Astrocyte (in vitro differentiated cells and primary cell): ENCODE results near the gene SUMF1. TPM values are rescaled to one million over a fixed set of nuclear protein-coding genes. Genes with fewer than 3 reads are reported as not detected.

Experiments used
- DNase-seq: peaks from one replicate; pipeline ENCODE4 v3.0.0-alpha.2; 2010; ENCODE audit warnings: low read depth
- FAIRE-seq: peaks from 2 replicates; lab custom pipeline; 2011; peaks lifted over from hg19 to GRCh38; lab: Jason Lieb, UNC
- H2AFZ ChIP-seq: 2 replicates; pipeline ENCODE4 v1.6.0; 2012; ENCODE audit warnings: low read depth, low read length, inconsistent platforms
- H3K27ac ChIP-seq: 2 replicates; pipeline ENCODE4 v1.5.1; 2011; ENCODE audit warnings: low read depth, low read length, inconsistent platforms
- H3K27me3 ChIP-seq: 2 replicates; pipeline ENCODE4 v1.6.0; 2011; ENCODE audit warnings: low read length, inconsistent platforms; ENCODE audit not compliant: insufficient read depth
- H3K36me3 ChIP-seq: 2 replicates; pipeline ENCODE4 v1.5.1; 2011; ENCODE audit warnings: low read length, inconsistent platforms; ENCODE audit not compliant: insufficient read depth
- H3K4me1 ChIP-seq: 2 replicates; pipeline ENCODE4 v1.5.1; 2011; ENCODE audit warnings: low read length, inconsistent platforms; ENCODE audit not compliant: insufficient read depth
- H3K4me2 ChIP-seq: 2 replicates; pipeline ENCODE4 v1.6.0; 2012; ENCODE audit warnings: low read length, inconsistent platforms
- H3K4me3 ChIP-seq: 2 replicates; pipeline ENCODE4 v1.5.1; 2011; ENCODE audit warnings: low read depth, mild to moderate bottlenecking, low read length, inconsistent platforms; ENCODE audit not compliant: insufficient read depth
- H3K79me2 ChIP-seq: 2 replicates; pipeline ENCODE4 v1.6.0; 2012; ENCODE audit warnings: mild to moderate bottlenecking, low read length, inconsistent platforms; ENCODE audit not compliant: insufficient read depth
- H3K9ac ChIP-seq: 2 replicates; pipeline ENCODE4 v1.6.0; 2012; ENCODE audit warnings: mild to moderate bottlenecking, low read length, inconsistent platforms
- H3K9me3 ChIP-seq: 2 replicates; pipeline ENCODE4 v1.5.1; 2012; ENCODE audit warnings: low read depth, mild to moderate bottlenecking, low read length, inconsistent platforms; ENCODE audit not compliant: insufficient read depth
- H4K20me1 ChIP-seq: 2 replicates; pipeline ENCODE4 v1.6.0; 2012; ENCODE audit warnings: low read length, inconsistent platforms; ENCODE audit not compliant: insufficient read depth
- H3K27ac Mint-ChIP-seq: one replicate; pipeline ENCODE4 v1.8.0; 2021; ENCODE audit warnings: mild to moderate bottlenecking, mixed read lengths; ENCODE audit not compliant: unreplicated experiment
- H3K27me3 Mint-ChIP-seq: one replicate; pipeline ENCODE4 v1.8.0; 2021; ENCODE audit warnings: low read depth, mixed read lengths; ENCODE audit not compliant: unreplicated experiment
- H3K36me3 Mint-ChIP-seq: one replicate; pipeline ENCODE4 v1.8.0; 2021; ENCODE audit warnings: low read depth, mixed read lengths; ENCODE audit not compliant: unreplicated experiment
- H3K4me1 Mint-ChIP-seq: one replicate; pipeline ENCODE4 v1.8.0; 2021; ENCODE audit warnings: low read depth, mixed read lengths; ENCODE audit not compliant: unreplicated experiment
- H3K4me3 Mint-ChIP-seq: one replicate; pipeline ENCODE4 v1.8.0; 2021; ENCODE audit warnings: mild to moderate bottlenecking, moderate library complexity, mixed read lengths; ENCODE audit not compliant: unreplicated experiment
- H3K9me3 Mint-ChIP-seq: one replicate; pipeline ENCODE4 v1.8.0; 2021; ENCODE audit warnings: mild to moderate bottlenecking, mixed read lengths; ENCODE audit not compliant: unreplicated experiment
- EZH2 ChIP-seq: IDR thresholded peaks from 2 replicates; pipeline ENCODE4 v1.6.1; 2012; ENCODE audit warnings: mild to moderate bottlenecking, low read length, inconsistent platforms; ENCODE audit not compliant: insufficient read depth
- total RNA-seq: library from RNA; stranded (reverse); gene quantifications from 2 replicates; pipeline ENCODE4 v1.2.1, GENCODE V29; 2021
- TF ChIP-seq, protein P1 (sequence below): IDR thresholded peaks from 2 replicates; pipeline ENCODE4 v1.5.1; 2011; ENCODE audit warnings: low read depth, mild to moderate bottlenecking, inconsistent platforms, low read length, moderate library complexity; ENCODE audit not compliant: insufficient read depth

The SUMF1 gene
- total RNA-seq, 1 donor from 2014 or later: 17.4 TPM

DNA sequence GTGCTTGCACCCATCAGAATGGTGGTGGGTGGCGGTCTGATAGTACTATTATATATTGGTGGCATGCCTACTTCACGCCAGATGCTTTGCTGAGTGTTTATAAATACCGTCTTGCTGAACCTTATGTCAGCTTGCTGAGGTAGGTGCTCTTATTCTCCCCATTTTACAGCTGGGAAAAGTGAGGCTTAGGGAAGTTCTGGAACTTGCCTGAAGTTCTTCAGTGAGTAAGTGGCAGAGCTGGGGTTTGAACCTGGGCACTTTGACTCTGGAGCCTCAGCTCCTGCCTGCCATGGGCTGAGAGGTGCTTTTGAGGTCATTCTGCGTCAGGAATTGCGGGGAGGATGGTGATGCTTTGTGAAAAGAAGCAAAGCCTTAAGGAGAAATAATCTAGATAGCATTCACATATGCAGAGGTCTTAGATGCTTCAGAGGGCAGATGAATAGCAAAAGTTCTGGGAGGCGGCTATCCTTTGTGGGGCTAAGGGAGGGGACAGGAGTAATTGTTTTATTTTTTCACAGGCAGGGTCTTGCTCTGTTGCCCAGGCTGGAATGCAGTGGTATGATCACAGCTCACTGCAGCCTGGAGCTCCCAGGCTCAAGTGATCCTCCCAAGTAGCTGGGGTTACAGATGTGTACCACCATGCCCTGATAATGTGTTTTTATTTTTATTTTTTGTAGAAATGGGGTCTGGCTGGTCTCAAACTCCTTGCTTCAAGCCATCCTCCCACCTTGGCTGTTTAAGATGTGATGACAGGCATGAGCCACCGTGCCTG, 44.6 kb upstream of the SUMF1 start:
- DNase-seq: no peak
- no peaks in the 10 kb centered on the region for H3K36me3 Mint-ChIP-seq
- no peaks in the 10 kb centered on the region for H3K4me1 ChIP-seq
- H3K27me3 Mint-ChIP-seq: peaks cover 2% of the 10 kb centered on the region
- no peaks in the 10 kb centered on the region for H3K36me3 ChIP-seq
- no peak overlapping the region for H3K4me3 Mint-ChIP-seq
- no peak overlapping the region for H3K9ac ChIP-seq
- H4K20me1 ChIP-seq: no peaks in the 10 kb centered on the region
- H3K4me1 Mint-ChIP-seq: no peaks in the 10 kb centered on the region
- no peak overlapping the region for H3K27ac ChIP-seq
- no peaks in the 10 kb centered on the region for H3K79me2 ChIP-seq
- H3K9me3 Mint-ChIP-seq: no peaks in the 10 kb centered on the region
- H3K4me2 ChIP-seq: no peak overlapping the region
- no peaks in the 10 kb centered on the region for H3K27me3 ChIP-seq
- no peak overlapping the region for H3K27ac Mint-ChIP-seq
- no peaks in the 10 kb centered on the region for H3K9me3 ChIP-seq
- no peak overlapping the region for H2AFZ ChIP-seq
- TF ChIP-seq, protein P1, sequence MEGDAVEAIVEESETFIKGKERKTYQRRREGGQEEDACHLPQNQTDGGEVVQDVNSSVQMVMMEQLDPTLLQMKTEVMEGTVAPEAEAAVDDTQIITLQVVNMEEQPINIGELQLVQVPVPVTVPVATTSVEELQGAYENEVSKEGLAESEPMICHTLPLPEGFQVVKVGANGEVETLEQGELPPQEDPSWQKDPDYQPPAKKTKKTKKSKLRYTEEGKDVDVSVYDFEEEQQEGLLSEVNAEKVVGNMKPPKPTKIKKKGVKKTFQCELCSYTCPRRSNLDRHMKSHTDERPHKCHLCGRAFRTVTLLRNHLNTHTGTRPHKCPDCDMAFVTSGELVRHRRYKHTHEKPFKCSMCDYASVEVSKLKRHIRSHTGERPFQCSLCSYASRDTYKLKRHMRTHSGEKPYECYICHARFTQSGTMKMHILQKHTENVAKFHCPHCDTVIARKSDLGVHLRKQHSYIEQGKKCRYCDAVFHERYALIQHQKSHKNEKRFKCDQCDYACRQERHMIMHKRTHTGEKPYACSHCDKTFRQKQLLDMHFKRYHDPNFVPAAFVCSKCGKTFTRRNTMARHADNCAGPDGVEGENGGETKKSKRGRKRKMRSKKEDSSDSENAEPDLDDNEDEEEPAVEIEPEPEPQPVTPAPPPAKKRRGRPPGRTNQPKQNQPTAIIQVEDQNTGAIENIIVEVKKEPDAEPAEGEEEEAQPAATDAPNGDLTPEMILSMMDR: no peak
- no peak for TF ChIP-seq EZH2
- no peak for FAIRE-seq
- no peak overlapping the region for H3K4me3 ChIP-seq

DNA sequence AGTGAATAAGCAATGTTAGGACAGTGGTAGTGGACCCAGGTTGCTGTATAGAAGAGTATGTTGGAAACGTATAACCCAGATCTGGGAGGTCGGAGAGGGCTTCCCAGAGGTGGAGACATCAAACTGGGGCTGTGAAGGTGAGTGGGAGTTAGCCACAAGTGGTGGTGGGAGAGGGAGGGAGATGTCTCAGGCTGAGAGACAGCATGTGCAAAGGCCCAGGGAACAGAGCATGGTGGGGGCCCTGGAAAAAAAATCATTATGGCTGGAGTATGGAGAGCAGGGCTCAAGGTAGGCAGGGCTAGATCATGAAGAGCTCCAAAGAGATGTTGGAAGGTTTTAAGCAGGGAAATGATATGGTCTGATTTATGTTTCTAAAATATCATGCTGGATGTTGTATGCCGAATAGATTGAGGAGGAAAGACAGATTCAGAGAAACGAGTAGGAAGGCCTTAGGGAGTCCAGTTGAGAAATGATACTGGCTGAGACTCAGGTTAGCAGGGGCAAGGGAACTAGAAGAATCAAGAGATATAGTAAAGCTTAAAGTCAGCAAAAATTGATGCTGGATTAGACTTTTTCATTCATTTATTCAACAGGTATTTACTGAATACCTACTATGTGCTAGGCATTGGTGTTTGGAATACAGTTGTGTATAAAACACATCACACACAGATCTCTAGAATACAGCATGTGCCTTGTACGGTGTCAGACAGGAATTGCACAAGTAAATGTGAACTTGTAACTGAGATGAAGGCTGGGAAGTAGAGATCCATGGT, 43.1 kb upstream of the SUMF1 start:
- H3K27me3 Mint-ChIP-seq: peaks cover 2% of the 10 kb centered on the region

More for the DNA sequence above, 43.1 kb upstream of the SUMF1 start:
- no peak overlapping the region for H3K9ac ChIP-seq
- DNase-seq (no peak), FAIRE-seq (no peak)
- H3K79me2 ChIP-seq: no peaks in the 10 kb centered on the region
- no peak overlapping the region for H3K4me3 ChIP-seq
- no peaks in the 10 kb centered on the region for H3K9me3 ChIP-seq
- no peaks in the 10 kb centered on the region for H3K9me3 Mint-ChIP-seq
- no peak overlapping the region for H2AFZ ChIP-seq
- no peaks in the 10 kb centered on the region for H3K36me3 Mint-ChIP-seq
- no peak overlapping the region for H3K4me2 ChIP-seq
- no peaks in the 10 kb centered on the region for H3K4me1 ChIP-seq
- H3K4me1 Mint-ChIP-seq: no peaks in the 10 kb centered on the region
- H4K20me1 ChIP-seq: no peaks in the 10 kb centered on the region
- no peaks in the 10 kb centered on the region for H3K36me3 ChIP-seq
- no peak overlapping the region for H3K27ac ChIP-seq
- H3K27me3 ChIP-seq: no peaks in the 10 kb centered on the region
- no peak for TF ChIP-seq EZH2
- TF ChIP-seq, protein P1: no peak
- no peak overlapping the region for H3K4me3 Mint-ChIP-seq
- no peak overlapping the region for H3K27ac Mint-ChIP-seq
